Neuronal stem cell (in vitro differentiated cells): ENCODE measurements around the gene SPOCK1.

Source experiments
- DNase-seq: peaks from one replicate; pipeline ENCODE4 v3.0.0-alpha.2; 2013; ENCODE audit warnings: low spot score
- H2AFZ ChIP-seq: one replicate; pipeline ENCODE4 v1.6.1; 2013; ENCODE audit warnings: mild to moderate bottlenecking, low read length, inconsistent platforms
- H2AK5ac ChIP-seq: 2 replicates; pipeline ENCODE4 v1.6.1; 2013; ENCODE audit warnings: low read depth, mild to moderate bottlenecking, inconsistent platforms, low read length, moderate library complexity, mixed read lengths
- H2BK120ac ChIP-seq: 2 replicates; pipeline ENCODE4 v1.6.1; 2013; ENCODE audit warnings: low read depth, mild to moderate bottlenecking, inconsistent platforms, low read length, moderate library complexity, mixed read lengths
- H2BK12ac ChIP-seq: one replicate; pipeline ENCODE4 v1.6.1; 2013; ENCODE audit warnings: low read length, inconsistent platforms
- H2BK15ac ChIP-seq: 2 replicates; pipeline ENCODE4 v1.6.1; 2013; ENCODE audit warnings: mild to moderate bottlenecking, low read length, inconsistent platforms, mixed read lengths
- H2BK5ac ChIP-seq: one replicate; pipeline ENCODE4 v1.6.1; 2013; ENCODE audit warnings: inconsistent platforms, mild to moderate bottlenecking, low read length, moderate library complexity
- H3K14ac ChIP-seq: one replicate; pipeline ENCODE4 v1.6.1; 2013; ENCODE audit warnings: low read length, inconsistent platforms
- H3K18ac ChIP-seq: 2 replicates; pipeline ENCODE4 v1.6.1; 2013; ENCODE audit warnings: low read length, inconsistent platforms
- H3K23ac ChIP-seq: 2 replicates; pipeline ENCODE4 v1.6.1; 2013; ENCODE audit warnings: low read depth, mild to moderate bottlenecking, mixed read lengths, low read length, inconsistent platforms; ENCODE audit not compliant: poor library complexity
- H3K27ac ChIP-seq: replicated peaks from 3 replicates; pipeline ENCODE4 v1.5.1; 2013; ENCODE audit warnings: low read length, inconsistent platforms
- H3K27me3 ChIP-seq, 3 experiments: 2 replicates each; pipeline ENCODE4 v1.6.1; 2013; ENCODE audit warnings: low read length in 3 of 3, mild to moderate bottlenecking in 2 of 3, inconsistent platforms in 1 of 3, low read depth in 1 of 3, mixed read lengths in 1 of 3, moderate library complexity in 1 of 3; ENCODE audit not compliant: control insufficient read depth in 3 of 3, insufficient read depth in 3 of 3
- H3K36me3 ChIP-seq, 2 donors: replicated peaks in 1 of 2; 2 replicates each; pipeline ENCODE4 v1.6.1; 2013; ENCODE audit warnings: low read length in 2 of 2; ENCODE audit not compliant: control insufficient read depth in 2 of 2, insufficient read depth in 2 of 2
- H3K4ac ChIP-seq: 2 replicates; pipeline ENCODE4 v1.6.1; 2013; ENCODE audit warnings: inconsistent platforms, mild to moderate bottlenecking, low read length, moderate library complexity
- H3K4me1 ChIP-seq, 2 donors: 1 replicate in 1 of 2; 2 replicates in 1 of 2; pipeline ENCODE4 v1.6.1; 2013; ENCODE audit warnings: low read length in 2 of 2, low read depth in 1 of 2; ENCODE audit not compliant: control insufficient read depth in 2 of 2, insufficient read depth in 1 of 2
- H3K4me2 ChIP-seq: one replicate; pipeline ENCODE4 v1.6.1; 2013; ENCODE audit warnings: mild to moderate bottlenecking, low read length, inconsistent platforms; ENCODE audit not compliant: insufficient read depth, poor library complexity, severe bottlenecking
- H3K4me3 ChIP-seq, 2 donors: 2 replicates each; pipeline ENCODE4 v1.5.1; 2013; ENCODE audit warnings: low read length in 2 of 2, mild to moderate bottlenecking in 2 of 2, inconsistent platforms in 1 of 2, moderate library complexity in 1 of 2
- H3K79me1 ChIP-seq: one replicate; pipeline ENCODE4 v1.6.1; 2013; ENCODE audit warnings: low read depth, mild to moderate bottlenecking, inconsistent platforms, low read length, moderate library complexity
- H3K9ac ChIP-seq: one replicate; pipeline ENCODE4 v1.6.1; 2013; ENCODE audit warnings: mild to moderate bottlenecking, low read depth, low read length, inconsistent platforms; ENCODE audit not compliant: poor library complexity
- H3K9me3 ChIP-seq, 2 donors: replicated peaks in 1 of 2; 2 replicates each; pipeline versions ENCODE3 to v1.6.1; 2013; ENCODE audit warnings: low read length in 2 of 2, mild to moderate bottlenecking in 2 of 2, inconsistent platforms in 1 of 2, low read depth in 1 of 2, mixed read lengths in 1 of 2, moderate library complexity in 1 of 2; ENCODE audit not compliant: control insufficient read depth in 2 of 2, insufficient read depth in 1 of 2
- H4K8ac ChIP-seq: one replicate; pipeline ENCODE4 v1.6.1; 2013; ENCODE audit warnings: low read depth, mild to moderate bottlenecking, inconsistent platforms, low read length, moderate library complexity
- H4K91ac ChIP-seq: one replicate; pipeline ENCODE4 v1.6.1; 2013; ENCODE audit warnings: low read length, low read depth, mild to moderate bottlenecking, inconsistent platforms; ENCODE audit not compliant: poor library complexity
- WGBS, 2 donors: extraction: QIAGEN DNeasy Blood & Tissue Kit; methylation state at CpG; one replicate each; pipeline ENCODE4 v1.1.7; 2013; ENCODE audit warnings: missing lambda C conversion rate in 2 of 2, mixed read lengths in 1 of 2; ENCODE audit not compliant: insufficient read length in 2 of 2, insufficient replicate concordance in 1 of 2; ENCODE audit errors: extremely low coverage in 2 of 2; 5-methylcytosine and 5-hydroxymethylcytosine counted together

SPOCK1 gene

DNA sequence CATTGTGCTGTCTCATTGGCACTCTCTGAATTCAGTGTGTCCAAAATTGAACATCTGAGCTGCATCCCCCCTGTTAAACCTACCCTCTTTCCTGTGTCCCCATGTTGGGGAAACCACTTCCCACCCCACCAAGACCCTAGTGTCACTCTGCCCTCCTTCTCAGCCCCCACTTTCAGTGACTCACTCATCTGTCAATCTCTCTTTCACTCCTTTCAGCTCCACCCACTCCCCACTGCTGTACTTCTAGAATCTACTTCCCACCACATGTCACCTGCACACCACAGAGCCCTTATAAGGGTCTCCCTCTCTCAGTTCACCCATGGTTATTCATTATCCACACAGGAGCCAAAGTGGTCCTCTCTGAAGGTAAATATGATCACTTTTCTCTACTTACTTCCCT lies 5.8 kb upstream of the SPOCK1 start:
- no peak overlapping the region for H3K4ac ChIP-seq

DNA sequence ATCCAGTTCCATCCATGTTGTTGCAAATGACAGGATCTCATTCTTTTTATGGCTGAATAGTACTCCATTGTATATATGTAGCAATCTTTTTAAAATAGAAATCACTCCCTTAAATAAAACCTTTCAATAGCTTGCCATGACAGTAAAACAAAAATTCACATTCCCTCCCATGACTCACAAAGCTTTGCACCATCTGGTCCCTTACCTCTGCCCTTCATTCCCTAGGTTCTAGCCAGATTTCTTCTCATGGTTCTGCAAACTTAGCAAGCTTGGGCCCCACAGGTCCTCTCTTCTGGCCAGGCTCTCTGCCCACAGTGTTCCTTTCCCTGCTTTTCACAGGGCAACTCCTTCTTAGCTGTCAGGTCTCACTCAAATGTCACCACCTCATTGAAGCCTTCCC lies 4.3 kb upstream of the SPOCK1 start:
- Histone ChIP-seq H2BK15ac (no peak overlapping the region), H4K91ac (no peak overlapping the region), H3K9me3 (no peaks in the 10 kb centered on the region), H3K14ac (no peak overlapping the region), H3K4me1 (peaks cover 0 to 3% of the 10 kb centered on the region in 2 donors), H3K4ac (no peak overlapping the region), H3K27ac (no peak overlapping the region), H3K4me2 (no peak overlapping the region), H3K36me3 (no peaks in the 10 kb centered on the region), H4K8ac (no peak overlapping the region), H2BK12ac (no peak overlapping the region), H3K23ac (no peak overlapping the region), H3K18ac (no peak overlapping the region), H2BK120ac (no peak overlapping the region), H3K4me3 (no peak overlapping the region), H2BK5ac (no peak overlapping the region), H3K27me3 (peaks cover 3 to 24% (median 5%) of the 10 kb centered on the region in 3 experiments), H3K9ac (no peak overlapping the region), H3K79me1 (no peaks in the 10 kb centered on the region), H2AFZ (no peak overlapping the region), H2AK5ac (no peak overlapping the region)
- DNase-seq, result no peak

More for the DNA sequence above, 5.8 kb upstream of the SPOCK1 start:
- peaks cover 0 to 24% (median 0%) of the 10 kb centered on the region in 3 experiments for H3K27me3 ChIP-seq
- no peak overlapping the region for H3K27ac ChIP-seq
- H3K4me3 ChIP-seq, result no peak overlapping the region
- H3K79me1 ChIP-seq, result no peaks in the 10 kb centered on the region
- no peak overlapping the region for H2BK5ac ChIP-seq
- no peak overlapping the region for H2BK15ac ChIP-seq
- no peak overlapping the region for H2AK5ac ChIP-seq
- no peak overlapping the region for H4K91ac ChIP-seq
- no peak overlapping the region for H3K18ac ChIP-seq
- H3K9me3 ChIP-seq, result no peaks in the 10 kb centered on the region
- no peak overlapping the region for H4K8ac ChIP-seq
- peaks cover 0 to 3% of the 10 kb centered on the region in 2 donors for H3K4me1 ChIP-seq
- no peak overlapping the region for H2AFZ ChIP-seq
- no peak overlapping the region for H2BK12ac ChIP-seq
- no peaks in the 10 kb centered on the region for H3K36me3 ChIP-seq
- no peak for DNase-seq
- no peak overlapping the region for H3K23ac ChIP-seq
- H3K14ac ChIP-seq, result no peak overlapping the region
- H3K9ac ChIP-seq, result no peak overlapping the region
- H2BK120ac ChIP-seq, result no peak overlapping the region
- H3K4me2 ChIP-seq, result no peak overlapping the region

DNA sequence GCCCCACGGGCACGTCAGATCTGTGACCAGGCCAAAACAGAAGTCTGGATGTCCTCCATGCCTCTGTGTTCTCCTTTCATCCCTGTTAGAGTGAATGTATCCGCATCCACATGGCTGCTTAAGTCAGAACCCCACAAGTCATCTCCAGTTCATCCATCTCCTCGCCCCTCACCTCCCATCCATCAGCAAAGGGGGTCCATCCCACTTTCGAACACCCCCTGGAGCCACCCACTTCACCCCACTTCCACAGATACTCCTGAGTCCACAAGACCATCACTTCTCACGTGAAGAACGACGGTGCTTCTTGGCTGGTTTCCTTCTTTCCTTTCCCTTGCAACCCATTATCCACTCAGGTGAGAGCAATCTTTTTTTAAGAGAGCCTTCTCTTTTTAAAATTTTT lies 3.5 kb upstream of the SPOCK1 start:
- no peak overlapping the region for H3K18ac ChIP-seq
- no peak overlapping the region for H3K4me3 ChIP-seq
- no peaks in the 10 kb centered on the region for H3K9me3 ChIP-seq
- no peak overlapping the region for H2AK5ac ChIP-seq
- H2BK15ac ChIP-seq, result no peak overlapping the region
- peaks cover 0 to 3% of the 10 kb centered on the region in 2 donors for H3K4me1 ChIP-seq
- no peak overlapping the region for H3K14ac ChIP-seq
- no CpG with 5 or more reads among the region's 8 CpGs for WGBS, 2 donors
- no peak overlapping the region for H4K91ac ChIP-seq
- no peak overlapping the region for H2BK5ac ChIP-seq
- no peak overlapping the region for H3K4me2 ChIP-seq
- no peak overlapping the region for H3K4ac ChIP-seq
- no peak overlapping the region for H3K9ac ChIP-seq
- no peak for DNase-seq
- no peak overlapping the region for H4K8ac ChIP-seq
- peaks cover 9 to 24% (median 13%) of the 10 kb centered on the region in 3 experiments for H3K27me3 ChIP-seq
- H3K27ac ChIP-seq, result no peak overlapping the region
- no peak overlapping the region for H3K23ac ChIP-seq
- H2BK12ac ChIP-seq, result no peak overlapping the region
- no peaks in the 10 kb centered on the region for H3K79me1 ChIP-seq
- H2BK120ac ChIP-seq, result no peak overlapping the region
- no peaks in the 10 kb centered on the region for H3K36me3 ChIP-seq
- H2AFZ ChIP-seq, result no peak overlapping the region

DNA sequence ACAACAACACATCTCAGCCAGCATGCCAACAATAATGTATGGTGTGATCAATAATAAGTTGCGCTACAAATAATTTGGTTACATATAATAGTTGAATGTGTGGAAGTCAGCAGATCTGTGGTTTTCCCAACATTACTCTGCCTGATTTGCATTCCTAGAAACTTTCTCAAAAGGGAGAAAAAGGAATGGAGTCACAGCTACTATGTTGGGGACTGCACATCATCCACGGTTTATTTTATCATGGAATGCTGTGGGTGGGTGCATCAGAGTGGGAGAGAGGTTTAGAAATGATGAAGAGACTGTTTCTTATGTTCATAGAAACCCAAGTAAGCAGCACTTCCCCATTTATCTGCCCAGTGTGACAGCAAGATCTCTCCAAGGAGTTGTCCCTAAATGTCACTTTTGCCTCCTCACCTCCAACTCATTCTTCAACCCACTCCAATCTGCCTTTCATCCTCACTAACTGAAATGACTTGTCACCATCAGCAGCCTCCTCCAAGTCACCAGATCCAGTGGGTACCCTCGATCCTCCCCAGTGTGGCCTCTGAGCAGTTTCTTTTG lies 2.8 kb upstream of the SPOCK1 start:
- no CpG with 5 or more reads among the region's 3 CpGs for WGBS, 2 donors
- H3K23ac ChIP-seq, result no peak overlapping the region
- H2BK5ac ChIP-seq, result no peak overlapping the region
- H2BK15ac ChIP-seq, result no peak overlapping the region
- no peak overlapping the region for H3K4me3 ChIP-seq
- no peak overlapping the region for H3K14ac ChIP-seq
- H4K8ac ChIP-seq, result no peak overlapping the region
- no peak overlapping the region for H3K4ac ChIP-seq
- H3K9me3 ChIP-seq, result no peaks in the 10 kb centered on the region
- no peak overlapping the region for H3K9ac ChIP-seq
- H3K27me3 ChIP-seq, result peaks cover 9 to 24% (median 17%) of the 10 kb centered on the region in 3 experiments
- no peak overlapping the region for H2BK12ac ChIP-seq
- H2AK5ac ChIP-seq, result no peak overlapping the region
- H2BK120ac ChIP-seq, result no peak overlapping the region
- H3K79me1 ChIP-seq, result no peaks in the 10 kb centered on the region
- H3K4me2 ChIP-seq, result no peak overlapping the region
- H3K36me3 ChIP-seq, result no peaks in the 10 kb centered on the region
- H3K27ac ChIP-seq, result no peak overlapping the region
- DNase-seq, result no peak
- no peak overlapping the region for H2AFZ ChIP-seq
- H3K18ac ChIP-seq, result no peak overlapping the region
- H4K91ac ChIP-seq, result no peak overlapping the region
- peaks cover 0 to 3% of the 10 kb centered on the region in 2 donors for H3K4me1 ChIP-seq
